Stimulated activated effector memory CD8-positive, alpha-beta T cell treated with anti-CD3 and anti-CD28 coated beads, Interleukin-12 subunit alpha, Interleukin-12 subunit beta, amount 100 ng/mL, for 72 hours (primary cell): Measurements from ENCODE around the gene TAF11L2.
A peak's percentile ranks its signal among the peaks of the same experiment; 100 is the strongest.
"Not testable (repeated sequence)": the region's sequence is repeated elsewhere in the genome, so short reads cannot be mapped to it uniquely, and the experiment has no call there.

Experiments
- ATAC-seq: fragments of 150-1000 bp; cut with Tn5 transposase; 2 replicates; pipeline ENCODE4 v1.10.0; 2021
- DNase-seq, 2 donors: peaks; one replicate each; pipeline ENCODE4 v3.0.0; 2021 to 2022; ENCODE audit warnings: low spot score in 2 of 2
- H3K27ac Mint-ChIP-seq: one replicate; pipeline ENCODE4 v1.8.0; 2022; ENCODE audit warnings: mild to moderate bottlenecking, mixed read lengths
- H3K36me3 Mint-ChIP-seq: one replicate; pipeline ENCODE4 v1.8.0; 2022; ENCODE audit warnings: mild to moderate bottlenecking, mixed read lengths
- H3K4me1 Mint-ChIP-seq: one replicate; pipeline ENCODE4 v1.8.0; 2022; ENCODE audit warnings: mixed read lengths
- H3K4me3 Mint-ChIP-seq: one replicate; pipeline ENCODE4 v1.8.0; 2022; ENCODE audit warnings: mild to moderate bottlenecking, mixed read lengths
- H3K9me3 Mint-ChIP-seq: one replicate; pipeline ENCODE4 v1.8.0; 2022; ENCODE audit warnings: mixed read lengths

Gene TAF11L2

DNA sequence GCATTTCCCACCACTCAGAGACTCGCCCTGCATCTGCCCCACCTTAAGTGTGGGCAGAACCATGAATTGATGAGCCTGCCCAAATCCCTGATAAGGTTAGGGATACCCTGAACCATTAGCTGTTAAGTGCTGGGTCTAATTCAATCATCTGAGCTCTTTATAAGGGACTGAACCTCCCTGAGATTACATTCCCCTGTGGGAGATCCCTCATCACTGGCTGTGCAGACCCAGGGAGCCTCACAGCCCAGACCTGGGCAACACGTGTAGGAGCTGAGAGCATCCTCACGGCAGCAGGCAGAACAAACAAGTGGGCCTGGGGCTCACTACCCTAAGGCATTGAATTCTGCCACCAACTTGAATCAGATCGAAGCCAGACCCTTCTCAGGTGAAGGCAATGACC is 585 bp upstream of the TAF11L2 start:
- Mint-ChIP-seq H3K4me1 (no peaks in the 10 kb centered on the region), H3K9me3 (peaks cover 14% of the 10 kb centered on the region), H3K27ac (no peak overlapping the region), H3K36me3 (no peaks in the 10 kb centered on the region), H3K4me3 (no peak overlapping the region)
- DNase-seq (no peak), ATAC-seq (no peak)

GRCh38 chr5:17511775-17512325 is 13.8 kb downstream of the TAF11L2 start:
- Mint-ChIP-seq H3K9me3 (peaks cover 11% of the 10 kb centered on the region), H3K27ac (no peak overlapping the region), H3K4me1 (no peaks in the 10 kb centered on the region), H3K36me3 (no peaks in the 10 kb centered on the region), H3K4me3 (no peak overlapping the region)
- DNase-seq = no peak
- no peak for ATAC-seq

DNA sequence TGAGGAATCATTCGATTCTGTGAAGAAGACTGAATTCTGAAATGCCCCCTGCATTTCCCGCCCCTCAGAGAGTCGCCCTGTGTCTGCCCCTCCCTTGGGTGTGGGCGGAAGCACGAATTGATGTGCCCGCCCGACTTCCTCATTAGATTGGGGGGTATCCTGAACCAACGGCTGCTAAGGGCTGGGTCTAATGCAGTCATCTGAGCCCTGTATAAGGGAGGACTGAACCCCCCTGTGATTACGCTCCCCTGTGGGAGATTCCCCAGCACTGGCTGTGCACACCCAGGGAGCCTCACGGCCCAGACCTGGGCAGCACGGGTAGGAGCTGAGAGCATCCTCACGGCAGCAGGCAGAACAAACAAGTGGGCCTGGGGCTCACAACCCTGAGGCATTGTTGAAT is 19.5 kb downstream of the TAF11L2 start:
- H3K9me3 Mint-ChIP-seq, H3K36me3 Mint-ChIP-seq, ATAC-seq, H3K4me3 Mint-ChIP-seq, H3K4me1 Mint-ChIP-seq, H3K27ac Mint-ChIP-seq: not testable (repeated sequence)
- DNase-seq = peak in 1 of 2 donors; percentile 61

- not testable (repeated sequence) for H3K27ac Mint-ChIP-seq, H3K4me1 Mint-ChIP-seq, DNase-seq, ATAC-seq, H3K36me3 Mint-ChIP-seq, H3K9me3 Mint-ChIP-seq, H3K4me3 Mint-ChIP-seq
These were observed 20.0 kb downstream of the TAF11L2 start, which contains the start of gene TAF11L3 for GRCh38 chr5:17518067-17518466. TAF11L3 (plus strand) TSS chr5:17518367.

DNA sequence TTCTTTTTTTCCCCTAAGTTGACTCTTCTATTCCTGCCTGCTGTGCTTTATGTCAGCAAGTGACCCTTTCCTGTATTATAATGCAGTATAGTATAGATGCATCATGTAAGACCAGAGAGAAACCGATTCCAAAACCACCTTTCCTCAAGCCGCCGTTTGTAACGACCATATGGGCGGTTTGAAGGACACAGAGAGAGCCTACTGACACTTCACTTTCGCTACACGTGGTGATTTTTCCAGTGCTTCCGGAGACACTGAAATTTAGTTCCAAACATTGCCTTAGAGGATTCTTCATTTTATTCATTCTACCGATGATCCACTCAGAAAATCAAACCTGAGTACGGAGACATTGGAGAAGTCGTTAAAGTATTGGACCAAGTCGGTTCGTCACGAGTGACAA is 21.5 kb downstream of the TAF11L2 start:
- not testable (repeated sequence) for H3K9me3 Mint-ChIP-seq, ATAC-seq

GRCh38 chr5:17521501-17521900 is 23.5 kb downstream of the TAF11L2 start, which contains the start of gene TAF11L4:
TAF11L4 (plus strand) TSS chr5:17521801.
- not testable (repeated sequence) for H3K27ac Mint-ChIP-seq, DNase-seq, ATAC-seq, H3K4me3 Mint-ChIP-seq, H3K36me3 Mint-ChIP-seq, H3K4me1 Mint-ChIP-seq, H3K9me3 Mint-ChIP-seq

More for the DNA sequence above, 21.5 kb downstream of the TAF11L2 start:
- H3K4me1 Mint-ChIP-seq, H3K27ac Mint-ChIP-seq, H3K4me3 Mint-ChIP-seq, H3K36me3 Mint-ChIP-seq, DNase-seq: not testable (repeated sequence)

GRCh38 chr5:17524935-17525334 is 26.9 kb downstream of the TAF11L2 start, which contains the start of gene TAF11L5:
TAF11L5 (plus strand) TSS chr5:17525235.
- not testable (repeated sequence) for H3K27ac Mint-ChIP-seq, H3K4me3 Mint-ChIP-seq, ATAC-seq, H3K9me3 Mint-ChIP-seq, H3K4me1 Mint-ChIP-seq, DNase-seq, H3K36me3 Mint-ChIP-seq

- not testable (repeated sequence) for H3K27ac Mint-ChIP-seq, H3K4me3 Mint-ChIP-seq, H3K4me1 Mint-ChIP-seq, H3K9me3 Mint-ChIP-seq, ATAC-seq, H3K36me3 Mint-ChIP-seq
- peak in 1 of 2 donors; percentile 53 for DNase-seq
These were observed 28.5 kb downstream of the TAF11L2 start for GRCh38 chr5:17526504-17526903.

- not testable (repeated sequence) for H3K9me3 Mint-ChIP-seq
These were observed 30.3 kb downstream of the TAF11L2 start, which contains the start of gene TAF11L6 for GRCh38 chr5:17528369-17528768. TAF11L6 (plus strand) TSS chr5:17528669.

More at GRCh38 chr5:17528369-17528768, 30.3 kb downstream of the TAF11L2 start, which contains the start of gene TAF11L6:
- not testable (repeated sequence) for H3K4me1 Mint-ChIP-seq, DNase-seq, H3K27ac Mint-ChIP-seq, ATAC-seq, H3K36me3 Mint-ChIP-seq, H3K4me3 Mint-ChIP-seq
